OCI-LY7 (cell line): Measurements from ENCODE around the gene TMEM184A. TPM values are rescaled to one million over a fixed set of nuclear protein-coding genes. Genes with fewer than 3 reads are reported as not detected.

Experiments
- BruUV-seq: library from RNA; stranded (reverse); fragments of 400-500 nt; replicated peaks from 2 replicates; lab custom pipeline; 2021; lab: Mats Ljungman, UMichigan
- CTCF ChIA-PET: fragments of 300-600 bp; sonication (Branson Sonifier 250); formaldehyde crosslinking; loops from one replicate; lab custom pipeline; 2022; ENCODE audit warnings: antibody characterized with exemption; ENCODE audit not compliant: unreplicated experiment; lab: Charles Lee
- POLR2A ChIA-PET: fragments of 300-600 bp; sonication (Branson Sonifier 250); formaldehyde crosslinking; loops from one replicate; lab custom pipeline; 2022; ENCODE audit warnings: antibody characterized with exemption; lab: Charles Lee
- DNase-seq: peaks from one replicate; pipeline ENCODE4 v3.0.0-alpha.2; 2015; ENCODE audit warnings: low spot score
- H2AFZ ChIP-seq: fragments of 200-600 bp; sonication (generic), shearing (Covaris generic); 2 replicates; pipeline ENCODE4 v1.6.1; 2014; ENCODE audit warnings: mild to moderate bottlenecking, antibody characterized with exemption, low read length, moderate library complexity
- H3K27ac ChIP-seq: fragments of 200-600 bp; sonication (generic); 2 replicates; pipeline ENCODE4 v1.5.1; 2014; ENCODE audit warnings: mixed run types, low read depth, mild to moderate bottlenecking, moderate library complexity, low read length, inconsistent platforms; ENCODE audit not compliant: poor library complexity, severe bottlenecking
- H3K36me3 ChIP-seq: fragments of 200-600 bp; sonication (generic); 2 replicates; pipeline ENCODE4 v1.6.1; 2014; ENCODE audit warnings: mild to moderate bottlenecking, antibody characterized with exemption, low read length, moderate library complexity, mixed read lengths; ENCODE audit not compliant: insufficient read depth
- H3K4me1 ChIP-seq: fragments of 200-600 bp; sonication (generic); 2 replicates; pipeline ENCODE4 v1.5.1; 2014; ENCODE audit warnings: mild to moderate bottlenecking, low read length; ENCODE audit not compliant: insufficient read depth, poor library complexity, severe bottlenecking
- H3K4me2 ChIP-seq: fragments of 200-600 bp; sonication (generic); 2 replicates; pipeline ENCODE4 v1.6.1; 2014; ENCODE audit warnings: mild to moderate bottlenecking, low read length
- H3K4me3 ChIP-seq: fragments of 200-600 bp; sonication (generic); 2 replicates; pipeline ENCODE4 v1.5.1; 2014; ENCODE audit warnings: mild to moderate bottlenecking, low read depth, low read length; ENCODE audit not compliant: poor library complexity, severe bottlenecking
- H3K79me2 ChIP-seq: fragments of 200-600 bp; sonication (generic); 2 replicates; pipeline ENCODE4 v1.6.1; 2016; ENCODE audit warnings: low read depth, mild to moderate bottlenecking, low read length, moderate library complexity, mixed read lengths; ENCODE audit not compliant: insufficient read depth
- H3K9me2 ChIP-seq: fragments of 200-600 bp; sonication (generic); 2 replicates; pipeline ENCODE4 v1.6.1; 2016; ENCODE audit warnings: mild to moderate bottlenecking, low read length, mixed read lengths; ENCODE audit not compliant: insufficient read depth
- H3K9me3 ChIP-seq: fragments of 200-600 bp; sonication (generic); 2 replicates; pipeline ENCODE4 v1.6.1; 2014; ENCODE audit warnings: mild to moderate bottlenecking, mixed run types, low read length, mixed read lengths
- H4K20me1 ChIP-seq: fragments of 200-600 bp; sonication (generic); 2 replicates; pipeline ENCODE4 v1.6.1; 2014; ENCODE audit warnings: mild to moderate bottlenecking, antibody characterized with exemption, low read length, moderate library complexity, mixed read lengths; ENCODE audit not compliant: insufficient read depth
- EZH2phosphoT487 ChIP-seq: fragments of 200-600 bp; sonication (generic); IDR thresholded peaks from 2 replicates; pipeline ENCODE4 v1.6.1; 2018; ENCODE audit warnings: low read depth, borderline replicate concordance, mild to moderate bottlenecking, mixed run types, antibody characterized with exemption, low read length, moderate library complexity, mixed read lengths
- intact Hi-C: fragments of 100-400 bp; cut with micrococcal nuclease; formaldehyde crosslinking; loops from one replicate; pipeline ENCODE4 v1.10.0; 2022; ENCODE audit not compliant: unreplicated experiment
- total RNA-seq, 2 experiments: library from RNA; depleted of rRNA in 1 of 2; stranded (reverse); fragments of >200 nt in 1 of 2; shearing (Covaris generic) in 1 of 2; gene quantifications; 2 replicates each; pipeline ENCODE4 v1.2.3, GENCODE V29; 2014 to 2022
- TF ChIP-seq, protein P1 (sequence below): fragments of 200-600 bp; sonication (generic); conservative IDR thresholded peaks from 2 replicates; pipeline ENCODE4 v1.5.1; 2014; ENCODE audit warnings: mild to moderate bottlenecking, antibody characterized with exemption, low read length, moderate library complexity, mixed read lengths

TMEM184A gene
- total RNA-seq, 2 experiments from 2014 or later = 0.19 TPM; not detected in 1

DNA sequence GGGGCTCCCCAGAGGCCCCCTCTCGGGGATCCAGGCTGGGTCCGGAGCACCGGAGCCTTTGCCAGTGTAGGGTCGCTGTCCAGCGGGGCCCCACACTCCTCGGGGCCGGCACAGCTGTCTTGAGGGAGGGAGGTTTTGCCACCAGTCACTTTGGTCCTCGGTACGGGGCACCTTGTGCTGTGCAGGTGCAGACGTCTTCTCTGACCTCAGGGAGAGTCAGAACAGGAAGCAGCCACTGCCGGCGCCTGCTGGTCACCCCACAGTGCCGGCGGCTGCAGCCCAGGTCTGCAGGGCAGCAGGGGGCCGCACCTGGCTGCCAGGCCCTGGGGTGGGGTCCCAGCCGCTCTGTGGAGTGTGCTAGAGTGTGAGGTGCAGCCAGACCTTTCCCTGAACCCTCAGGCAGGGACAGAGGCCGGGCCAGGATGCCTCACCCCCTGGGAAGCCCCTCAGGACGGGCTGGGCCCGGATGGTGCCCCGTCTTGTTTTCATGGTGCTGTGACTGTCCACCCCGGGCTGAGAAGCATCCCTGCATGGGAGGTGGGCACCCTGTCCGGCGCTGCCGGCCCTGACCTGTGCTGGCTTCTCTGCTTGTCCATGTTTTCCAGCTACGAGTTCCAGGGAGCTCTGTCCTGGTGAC, 17.3 kb downstream of the TMEM184A start:
- Histone ChIP-seq H3K9me3 (no peaks in the 10 kb centered on the region), H3K36me3 (peaks cover 72% of the 10 kb centered on the region), H3K27ac (no peak overlapping the region), H4K20me1 (no peaks in the 10 kb centered on the region; the same call in 1 of the 2 replicates), H2AFZ (no peak overlapping the region), H3K4me3 (no peak overlapping the region), H3K4me2 (no peak overlapping the region), H3K9me2 (no peaks in the 10 kb centered on the region), H3K4me1 (peaks cover 2% of the 10 kb centered on the region), H3K79me2 (peaks cover 20% of the 10 kb centered on the region)
- no TSS peak for BruUV-seq
- no peak for TF ChIP-seq EZH2phosphoT487
- TF ChIP-seq, protein P1, sequence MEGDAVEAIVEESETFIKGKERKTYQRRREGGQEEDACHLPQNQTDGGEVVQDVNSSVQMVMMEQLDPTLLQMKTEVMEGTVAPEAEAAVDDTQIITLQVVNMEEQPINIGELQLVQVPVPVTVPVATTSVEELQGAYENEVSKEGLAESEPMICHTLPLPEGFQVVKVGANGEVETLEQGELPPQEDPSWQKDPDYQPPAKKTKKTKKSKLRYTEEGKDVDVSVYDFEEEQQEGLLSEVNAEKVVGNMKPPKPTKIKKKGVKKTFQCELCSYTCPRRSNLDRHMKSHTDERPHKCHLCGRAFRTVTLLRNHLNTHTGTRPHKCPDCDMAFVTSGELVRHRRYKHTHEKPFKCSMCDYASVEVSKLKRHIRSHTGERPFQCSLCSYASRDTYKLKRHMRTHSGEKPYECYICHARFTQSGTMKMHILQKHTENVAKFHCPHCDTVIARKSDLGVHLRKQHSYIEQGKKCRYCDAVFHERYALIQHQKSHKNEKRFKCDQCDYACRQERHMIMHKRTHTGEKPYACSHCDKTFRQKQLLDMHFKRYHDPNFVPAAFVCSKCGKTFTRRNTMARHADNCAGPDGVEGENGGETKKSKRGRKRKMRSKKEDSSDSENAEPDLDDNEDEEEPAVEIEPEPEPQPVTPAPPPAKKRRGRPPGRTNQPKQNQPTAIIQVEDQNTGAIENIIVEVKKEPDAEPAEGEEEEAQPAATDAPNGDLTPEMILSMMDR = no peak
- no peak for DNase-seq
- intact Hi-C loops = no loop called here
- POLR2A ChIA-PET = no interaction called here
- CTCF ChIA-PET = interaction anchor here (0.5 kb wide), 1 partner anchor 22 kb away, joined by 6 read pairs; no protein-coding TSS in a partner anchor

DNA sequence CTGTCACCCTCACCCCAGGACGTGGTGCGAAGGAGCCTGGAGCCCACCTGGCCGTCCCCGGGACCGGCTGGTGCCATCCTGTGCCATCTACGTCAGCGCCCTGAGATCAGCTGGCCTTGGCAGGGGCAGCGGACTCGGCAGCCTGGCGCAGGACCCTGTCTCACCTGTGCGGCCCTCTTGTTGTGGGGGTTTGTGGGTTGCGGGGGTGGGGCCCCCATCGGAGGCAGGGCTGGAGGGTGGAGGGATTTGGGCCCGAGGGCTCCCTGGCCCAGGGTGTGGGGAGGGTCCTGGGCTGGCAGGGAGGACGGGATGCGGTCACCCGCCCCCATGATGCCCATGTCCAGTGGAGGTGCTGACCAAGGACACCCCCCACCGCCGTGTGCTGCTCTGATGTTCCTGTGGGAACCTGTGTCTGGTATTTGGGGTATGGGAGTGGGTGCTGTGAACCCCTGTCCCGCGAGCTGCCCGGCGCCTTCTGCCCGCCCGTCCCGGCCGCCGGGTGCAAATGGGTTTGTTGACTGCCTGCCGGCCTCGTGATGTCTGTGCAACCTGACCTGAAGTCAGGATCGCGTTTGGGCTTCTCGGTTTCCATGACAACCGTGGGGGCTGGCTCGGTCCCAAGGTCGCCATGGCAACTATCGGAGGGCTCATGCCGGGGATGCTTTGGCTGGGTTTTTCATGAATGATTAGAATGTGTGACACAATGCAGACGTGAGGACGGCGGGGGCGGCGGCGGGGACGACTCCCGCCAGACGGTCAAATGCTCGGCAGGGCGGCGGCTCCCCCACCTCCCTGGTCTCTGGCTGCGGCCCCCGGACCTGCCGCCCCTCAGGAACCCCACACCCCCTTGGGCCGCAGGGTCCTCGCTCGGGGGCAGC, 18.2 kb downstream of the TMEM184A start:
- H3K9me3 ChIP-seq = no peaks in the 10 kb centered on the region
- ChIA-PET POLR2A (no interaction called here), CTCF (no interaction called here)
- H4K20me1 ChIP-seq = no peaks in the 10 kb centered on the region; the same call in 1 of the 2 replicates
- intact Hi-C loops = no loop called here
- H3K36me3 ChIP-seq = peaks cover 65% of the 10 kb centered on the region
- peaks cover 29% of the 10 kb centered on the region for H3K79me2 ChIP-seq
- peaks cover 11% of the 10 kb centered on the region for H3K4me1 ChIP-seq
- BruUV-seq = no TSS peak
- no peak for DNase-seq
- no peaks in the 10 kb centered on the region for H3K9me2 ChIP-seq
- no peak for TF ChIP-seq EZH2phosphoT487
- TF ChIP-seq, protein P1 = no peak
- no peak overlapping the region for H2AFZ ChIP-seq
- no peak overlapping the region for H3K4me3 ChIP-seq
- no peak overlapping the region for H3K27ac ChIP-seq
- no peak overlapping the region for H3K4me2 ChIP-seq
